GM12874 (cell line): Measurements from ENCODE around the gene GSS.

Experiments used
- TF ChIP-seq, protein P1 (sequence below): IDR thresholded peaks from 2 replicates; pipeline ENCODE4 v1.5.1; 2011; ENCODE audit warnings: low read depth, mild to moderate bottlenecking, control low read depth, low read length, moderate library complexity; ENCODE audit not compliant: insufficient read depth

Gene GSS

DNA sequence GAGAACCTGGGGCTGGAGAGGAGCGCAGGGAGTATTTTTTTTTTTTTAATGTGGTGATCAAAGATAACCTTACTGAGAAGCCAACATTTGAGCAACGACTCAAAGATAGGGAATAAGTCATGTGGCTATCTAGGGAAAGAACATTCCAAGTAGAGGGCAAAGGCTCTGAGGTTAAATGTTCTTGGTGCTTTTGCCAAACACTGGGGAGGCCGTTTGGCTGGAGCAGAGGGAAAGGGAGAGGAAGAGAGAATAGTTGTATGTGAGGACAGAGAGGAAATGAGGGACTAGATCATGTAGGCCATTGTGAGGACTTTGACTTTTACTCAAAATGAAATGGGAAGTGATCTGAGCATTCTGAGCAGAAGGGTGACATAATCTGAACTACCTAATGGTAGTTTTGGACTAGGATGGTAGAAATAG, 51.4 kb downstream of the GSS start:
- TF ChIP-seq, protein P1, sequence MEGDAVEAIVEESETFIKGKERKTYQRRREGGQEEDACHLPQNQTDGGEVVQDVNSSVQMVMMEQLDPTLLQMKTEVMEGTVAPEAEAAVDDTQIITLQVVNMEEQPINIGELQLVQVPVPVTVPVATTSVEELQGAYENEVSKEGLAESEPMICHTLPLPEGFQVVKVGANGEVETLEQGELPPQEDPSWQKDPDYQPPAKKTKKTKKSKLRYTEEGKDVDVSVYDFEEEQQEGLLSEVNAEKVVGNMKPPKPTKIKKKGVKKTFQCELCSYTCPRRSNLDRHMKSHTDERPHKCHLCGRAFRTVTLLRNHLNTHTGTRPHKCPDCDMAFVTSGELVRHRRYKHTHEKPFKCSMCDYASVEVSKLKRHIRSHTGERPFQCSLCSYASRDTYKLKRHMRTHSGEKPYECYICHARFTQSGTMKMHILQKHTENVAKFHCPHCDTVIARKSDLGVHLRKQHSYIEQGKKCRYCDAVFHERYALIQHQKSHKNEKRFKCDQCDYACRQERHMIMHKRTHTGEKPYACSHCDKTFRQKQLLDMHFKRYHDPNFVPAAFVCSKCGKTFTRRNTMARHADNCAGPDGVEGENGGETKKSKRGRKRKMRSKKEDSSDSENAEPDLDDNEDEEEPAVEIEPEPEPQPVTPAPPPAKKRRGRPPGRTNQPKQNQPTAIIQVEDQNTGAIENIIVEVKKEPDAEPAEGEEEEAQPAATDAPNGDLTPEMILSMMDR, result no peak

DNA sequence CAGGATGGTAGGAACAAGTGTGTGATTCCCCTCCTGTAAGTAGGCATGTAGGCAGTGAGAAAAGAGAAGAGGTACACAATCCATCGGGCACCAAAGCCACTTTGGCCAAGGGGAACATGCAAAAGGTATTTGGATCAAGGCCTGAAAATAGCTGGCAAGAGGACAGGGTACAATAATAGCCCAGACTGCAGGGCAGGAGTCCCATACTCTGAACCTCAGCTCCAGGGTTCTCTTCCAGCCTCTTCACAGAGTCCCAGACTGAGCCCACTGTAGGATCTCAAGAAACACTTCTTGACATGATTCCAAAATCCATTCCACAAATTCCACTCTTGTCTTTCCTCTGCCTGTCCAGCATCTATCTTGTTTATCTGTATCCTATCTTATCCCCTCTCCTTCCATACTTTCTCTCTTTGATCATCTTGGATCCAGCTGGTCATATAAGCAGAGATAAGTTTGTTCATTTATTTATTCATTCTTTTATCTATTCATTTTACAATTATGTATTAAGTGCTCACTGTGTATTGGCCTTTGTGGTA, 59.5 kb downstream of the GSS start:
- TF ChIP-seq, protein P1, result no peak

DNA sequence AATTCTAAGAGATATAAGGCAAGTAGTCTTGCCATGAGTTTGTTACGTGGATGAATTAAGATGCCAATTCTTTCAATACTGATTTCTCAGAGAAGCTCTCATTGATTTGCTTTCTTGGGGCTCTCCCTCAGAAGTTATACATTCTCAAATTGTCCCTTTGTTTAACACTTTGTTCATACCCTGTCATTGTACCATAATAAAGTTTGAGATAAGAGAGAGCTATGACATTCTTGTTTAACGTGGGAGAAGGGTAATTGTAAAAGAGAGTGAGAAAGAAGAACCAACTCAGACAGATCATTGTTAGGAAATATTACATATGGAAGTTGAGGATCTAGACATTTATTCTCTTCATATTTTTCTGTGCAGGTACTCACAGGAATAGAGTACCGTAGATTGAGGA, 60.1 kb downstream of the GSS start:
- TF ChIP-seq, protein P1, result no peak

DNA sequence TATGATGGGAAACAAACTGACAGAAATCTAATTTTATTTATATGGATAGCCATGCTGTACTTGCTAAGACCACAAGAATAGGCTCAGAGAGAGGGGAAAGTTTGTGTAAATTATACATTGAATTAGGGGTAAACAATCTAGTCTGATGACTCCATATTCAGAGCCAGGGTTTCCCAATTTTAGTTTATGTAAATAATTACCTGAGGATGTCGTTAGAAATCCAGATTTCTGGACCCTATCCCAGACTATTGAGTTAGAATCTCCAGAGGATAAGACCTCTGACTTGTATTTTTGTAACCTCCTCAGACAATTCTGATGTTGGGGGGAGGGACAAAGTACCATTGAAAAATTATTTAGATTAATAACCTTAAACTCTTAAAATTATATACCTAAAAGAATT, 60.9 kb downstream of the GSS start:
- TF ChIP-seq, protein P1, result no peak

DNA sequence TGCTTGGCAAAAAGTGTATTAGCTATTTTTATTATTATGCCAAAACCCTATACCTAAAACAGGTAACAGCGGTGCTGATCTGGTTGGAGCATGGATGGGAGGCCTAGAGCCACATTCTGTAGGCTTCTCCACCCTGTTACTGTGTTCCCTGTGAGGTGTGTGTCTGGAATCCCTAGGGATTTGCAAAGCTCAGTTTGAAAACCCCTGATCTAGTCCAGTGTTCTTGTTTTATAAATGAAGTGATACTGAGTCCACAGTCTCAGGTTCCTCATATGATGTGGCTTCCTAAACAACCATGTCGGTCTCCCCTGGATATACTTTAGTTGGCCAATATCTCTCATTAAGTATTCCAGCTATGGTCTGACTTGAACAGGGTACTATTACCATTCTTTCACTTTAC, 62.9 kb downstream of the GSS start:
- TF ChIP-seq, protein P1, result no peak

DNA sequence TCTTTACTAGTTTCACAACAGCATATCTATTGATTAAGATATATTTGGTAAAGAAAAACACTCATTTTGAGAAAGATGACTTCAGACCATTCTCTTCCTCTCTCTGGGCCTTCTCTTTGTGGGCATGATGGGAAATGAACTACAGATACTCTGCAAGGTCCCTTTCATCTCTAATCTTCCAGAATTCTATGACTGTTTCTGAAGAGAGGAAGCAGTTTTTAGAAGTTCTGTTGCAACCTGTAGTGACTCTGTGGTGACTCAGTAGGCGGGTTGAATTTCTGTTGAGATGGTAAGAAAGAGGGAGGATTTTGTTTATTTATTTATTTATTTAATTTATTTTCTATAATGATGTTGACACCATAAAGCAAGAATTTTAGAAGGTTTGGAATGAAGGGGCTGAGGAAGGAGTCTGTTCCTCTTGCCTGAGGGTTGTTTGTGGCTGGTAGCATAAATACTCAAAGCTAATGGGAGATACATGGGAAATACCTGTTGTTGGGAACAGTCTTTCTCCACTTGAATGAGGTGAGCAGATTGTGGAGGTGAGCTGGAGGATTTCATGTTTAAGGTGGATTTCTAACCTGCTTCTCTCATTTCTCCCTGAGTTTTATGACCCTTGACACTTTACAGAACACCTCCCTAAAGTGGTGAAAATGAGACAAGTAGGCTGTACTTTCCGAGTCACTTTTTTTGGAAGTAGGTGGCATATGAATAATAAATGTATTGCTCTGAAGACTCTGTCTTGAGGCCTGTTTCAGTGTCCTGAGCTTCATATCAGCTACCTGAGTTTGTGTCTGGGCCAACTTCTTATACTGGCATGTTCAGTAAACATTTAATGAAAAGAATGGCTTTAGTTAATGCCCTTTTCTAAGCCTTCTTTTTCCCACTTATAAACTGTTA, 64.2 kb downstream of the GSS start:
- TF ChIP-seq, protein P1, result no peak

DNA sequence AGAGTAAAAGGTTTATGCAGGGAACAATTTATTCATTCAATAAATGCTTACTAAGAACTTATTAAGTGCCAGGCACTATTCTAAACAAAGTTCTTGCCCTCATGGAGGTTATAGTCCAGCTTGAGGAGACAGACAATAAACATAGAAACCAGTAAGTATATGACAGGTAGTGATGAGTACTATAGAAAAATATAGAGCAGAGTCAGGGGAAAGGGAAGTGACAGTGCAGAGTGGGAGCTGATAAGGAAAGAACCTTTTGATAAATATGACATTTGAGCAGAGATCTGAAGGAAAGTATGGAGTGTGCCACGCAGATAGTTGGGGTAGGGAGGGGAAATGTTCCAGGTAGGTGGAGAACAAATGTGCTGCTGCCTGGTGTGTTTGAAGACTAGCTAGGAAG, 67.1 kb downstream of the GSS start:
- TF ChIP-seq, protein P1, result no peak
